ENCODE data around the gene IL17RE. TPM values are rescaled to one million over a fixed set of nuclear protein-coding genes. Genes with fewer than 3 reads are reported as not detected.

IL17RE gene
- total and polyA plus RNA-seq, 9 of the 15 experiments (the other 6 are each of a cell fraction or from before 2014, with no cell fraction given) = 0.32 to 1.9 (median 0.51) TPM; not detected in 4

GRCh38 chr3:9911863-9912262, 9.2 kb downstream of the IL17RE start:
- Histone ChIP-seq H3K79me2 (ENCODE audit: control insufficient read depth, insufficient read depth, low read length) (no peaks in the 10 kb centered on the region), H3K36me3 (ENCODE audit: control insufficient read depth, insufficient read depth, low read length) (no peaks in the 10 kb centered on the region), H2AFZ (ENCODE audit: low read depth, low read length) (peak overlapping the region; percentile 3), H3K4me1 (replicated peaks in 1 of 2; ENCODE audit: control insufficient read depth in 2 of 2, insufficient read depth in 2 of 2, low read length in 2 of 2) (peaks cover 22 to 33% of the 10 kb centered on the region in 2 experiments), H3K4me3 (no peak overlapping the region), H3K27ac (ENCODE audit: extremely low read depth, low read depth, low read length) (peak overlapping the region; percentile 45; the same call in 2 of the 3 replicates), H3K9ac (ENCODE audit: insufficient read depth in 1 of 2, low read depth in 2 of 2, low read length in 2 of 2) (peak overlapping the region; percentile 10 to 78; a peak in 1 of 4 replicates), H4K20me1 (replicated peaks; ENCODE audit: control insufficient read depth, insufficient read depth, low read length) (no peaks in the 10 kb centered on the region), H3K27me3 (ENCODE audit: control insufficient read depth in 2 of 2, insufficient read depth in 2 of 2, low read length in 2 of 2) (no peaks in the 10 kb centered on the region), H3K9me3 (replicated peaks; ENCODE audit: control insufficient read depth, insufficient read depth, low read depth, low read length) (no peaks in the 10 kb centered on the region), H3K4me2 (ENCODE audit: insufficient read depth, low read length) (peak overlapping the region; percentile 47; the same call in 1 of the 2 replicates), H3K9me1 (ENCODE audit: control insufficient read depth, insufficient read depth, low read length) (no peaks in the 10 kb centered on the region)
- BruUV-seq (replicated peaks) = no TSS peak
- ATAC-seq = peak; percentile 52
- intact Hi-C loops (cut with micrococcal nuclease) (no loop called here), in situ Hi-C loops (cut with MboI) (no loop called here)
- POLR2A ChIA-PET = interaction anchor here (0.6 to 3.6 kb wide), 13 partner anchors 9 to 238 kb away, joined by 3 to 28 read pairs (median 3); partner anchors contain the start of genes CRELD1 and IL17RE
- DNase-seq (ENCODE audit: extremely low read depth in 1 of 4, low spot score in 3 of 4) = peak in 1 of 4 experiments; percentile 76
- FAIRE-seq = peak; percentile 95
- 13% methylated on average over 8 of the region's 8 CpGs for WGBS (ENCODE audit: insufficient coverage, low coverage, missing lambda C conversion rate)
- CTCF ChIA-PET (ENCODE audit: low intra/inter-chr PET ratio) = no interaction called here
- TF ChIP-seq MEIS2 (IDR thresholded peaks at IDR 0.05; ENCODE audit: partially characterized antibody) (peak; percentile 72), HDAC3 (IDR thresholded peaks at IDR 0.05; ENCODE audit: borderline replicate concordance, partially characterized antibody) (no peak), JUND (IDR thresholded peaks at IDR 0.05; ENCODE audit: borderline replicate concordance, low read depth, low read length) (0 out of 2 replicates have a peak, but pooled peaks have one; percentile 16), JUND (tag; IDR thresholded peaks at IDR 0.05; ENCODE audit: borderline replicate concordance, low read depth, low read length) (no peak), BHLHE40 (IDR thresholded peaks at IDR 0.05; ENCODE audit: low read length) (0 out of 2 replicates have a peak, but pooled peaks have one; percentile 36), NFATC3 (IDR thresholded peaks at IDR 0.05) (no peak), NBN (IDR thresholded peaks at IDR 0.05; ENCODE audit: low read depth) (no peak), ZNF436 (CRISPR knock-in tag; IDR thresholded peaks at IDR 0.05) (no peak), BRCA1 (IDR thresholded peaks at IDR 0.05) (no peak), BRCA1 (CRISPR knock-in tag; IDR thresholded peaks at IDR 0.05) (no peak), KDM1A (IDR thresholded peaks at IDR 0.05) (no peak), RBM17 (IDR thresholded peaks at IDR 0.05; ENCODE audit: borderline replicate concordance, low read depth, low read length) (no peak), PBX2 (CRISPR knock-in tag; IDR thresholded peaks at IDR 0.05; ENCODE audit: low read depth) (no peak), PBX2 (tag; conservative IDR thresholded peaks at IDR 0.05; ENCODE audit: low read depth) (0 out of 2 replicates have a peak, but pooled peaks have one; percentile 15), MAX (CRISPR knock-in tag; IDR thresholded peaks at IDR 0.05) (0 out of 2 replicates have a peak, but pooled peaks have one; percentile 2), ETS1 (conservative IDR thresholded peaks at IDR 0.05; ENCODE audit: control insufficient read depth, low read depth, low read length) (no peak), ZNF639 (CRISPR knock-in tag; conservative IDR thresholded peaks at IDR 0.05 in 1 of 2, IDR thresholded peaks at IDR 0.05 in 1 of 2) (0 out of 4 replicates have a peak, but pooled peaks of 1 of the 2 experiments have one; percentile 45)

All from K562 (cell line).